ENCODE measurements around the gene ANKRD34A. TPM values are rescaled to one million over a fixed set of nuclear protein-coding genes. Genes with fewer than 3 reads are reported as not detected.

Gene ANKRD34A
- total and polyA plus RNA-seq, 2 donors (not counting 1 experiment from before 2014, with no cell fraction given) = 1.2 to 1.9 TPM

GRCh38 chr1:145980457-145980994, 16.2 kb upstream of the ANKRD34A start:
- H3K4me1 ChIP-seq (ENCODE audit: control insufficient read depth, extremely low read depth, insufficient read depth, low read length) = peaks cover 27% of the 10 kb centered on the region
- peak overlapping the region; percentile 87 for H3K27ac ChIP-seq (ENCODE audit: insufficient read depth, low read length)
- no peak overlapping the region for H3K9ac ChIP-seq (ENCODE audit: insufficient read depth, low read length)
- no peaks in the 10 kb centered on the region for H4K20me1 ChIP-seq (ENCODE audit: control insufficient read depth, extremely low read depth, insufficient read depth, low read length)
- H3K79me2 ChIP-seq (ENCODE audit: control insufficient read depth, insufficient read depth, low read length) = no peaks in the 10 kb centered on the region
- DNase-seq (ENCODE audit: low read depth in 2 of 2) = no peak
- H3K9me3 ChIP-seq (ENCODE audit: control insufficient read depth, insufficient read depth, low read depth, low read length) = no peaks in the 10 kb centered on the region
- no peak overlapping the region for H3K4me3 ChIP-seq (replicated peaks in 1 of 4; ENCODE audit: control extremely low read depth in 1 of 4, insufficient read depth in 1 of 4, low read depth in 3 of 4, low read length in 4 of 4)
- TF ChIP-seq EZH2 (IDR thresholded peaks at IDR 0.05; ENCODE audit: low read length, missing control alignments) (no peak), CTCF (conservative IDR thresholded peaks at IDR 0.05 in 1 of 2, IDR thresholded peaks at IDR 0.05 in 1 of 2; ENCODE audit: low read depth in 1 of 2, low read length in 2 of 2) (no peak)
- no peak overlapping the region for H3K4me2 ChIP-seq (ENCODE audit: extremely low read depth, insufficient read depth, low read length)
- H2AFZ ChIP-seq (ENCODE audit: low read length) = no peak overlapping the region
- no peaks in the 10 kb centered on the region for H3K36me3 ChIP-seq (ENCODE audit: control insufficient read depth, insufficient read depth, low read length)
- H3K27me3 ChIP-seq (ENCODE audit: control insufficient read depth, insufficient read depth, low read length) = no peaks in the 10 kb centered on the region

GRCh38 chr1:145979746-145980456, 15.5 kb upstream of the ANKRD34A start:
- H3K36me3 ChIP-seq (ENCODE audit: control insufficient read depth, insufficient read depth, low read length) = no peaks in the 10 kb centered on the region
- peak in 1 of 2 donors; percentile 52 for DNase-seq (ENCODE audit: low read depth in 2 of 2)
- H3K4me2 ChIP-seq (ENCODE audit: extremely low read depth, insufficient read depth, low read length) = peak overlapping the region; percentile 30
- no peak overlapping the region for H3K9ac ChIP-seq (ENCODE audit: insufficient read depth, low read length)
- H3K4me3 ChIP-seq (replicated peaks in 1 of 4; ENCODE audit: control extremely low read depth in 1 of 4, insufficient read depth in 1 of 4, low read depth in 3 of 4, low read length in 4 of 4) = peak overlapping the region in 1 of 4 experiments; percentile 28
- no peak overlapping the region for H2AFZ ChIP-seq (ENCODE audit: low read length)
- no peaks in the 10 kb centered on the region for H3K9me3 ChIP-seq (ENCODE audit: control insufficient read depth, insufficient read depth, low read depth, low read length)
- H3K27me3 ChIP-seq (ENCODE audit: control insufficient read depth, insufficient read depth, low read length) = no peaks in the 10 kb centered on the region
- H3K4me1 ChIP-seq (ENCODE audit: control insufficient read depth, extremely low read depth, insufficient read depth, low read length) = peaks cover 21% of the 10 kb centered on the region
- peak overlapping the region; percentile 87 for H3K27ac ChIP-seq (ENCODE audit: insufficient read depth, low read length)
- no peaks in the 10 kb centered on the region for H3K79me2 ChIP-seq (ENCODE audit: control insufficient read depth, insufficient read depth, low read length)
- H4K20me1 ChIP-seq (ENCODE audit: control insufficient read depth, extremely low read depth, insufficient read depth, low read length) = no peaks in the 10 kb centered on the region
- TF ChIP-seq CTCF (conservative IDR thresholded peaks at IDR 0.05 in 1 of 2, IDR thresholded peaks at IDR 0.05 in 1 of 2; ENCODE audit: low read depth in 1 of 2, low read length in 2 of 2) = no peak
- TF ChIP-seq EZH2 (IDR thresholded peaks at IDR 0.05; ENCODE audit: low read length, missing control alignments) = no peak

GRCh38 chr1:145978854-145979745, 14.7 kb upstream of the ANKRD34A start:
- H2AFZ ChIP-seq (ENCODE audit: low read length) = no peak overlapping the region
- no peaks in the 10 kb centered on the region for H3K36me3 ChIP-seq (ENCODE audit: control insufficient read depth, insufficient read depth, low read length)
- H3K79me2 ChIP-seq (ENCODE audit: control insufficient read depth, insufficient read depth, low read length) = no peaks in the 10 kb centered on the region
- peaks cover 21% of the 10 kb centered on the region for H3K4me1 ChIP-seq (ENCODE audit: control insufficient read depth, extremely low read depth, insufficient read depth, low read length)
- H4K20me1 ChIP-seq (ENCODE audit: control insufficient read depth, extremely low read depth, insufficient read depth, low read length) = no peaks in the 10 kb centered on the region
- peak overlapping the region; percentile 36 for H3K4me2 ChIP-seq (ENCODE audit: extremely low read depth, insufficient read depth, low read length)
- peak overlapping the region in 2 of 4 experiments; percentile 36 to 60 for H3K4me3 ChIP-seq (replicated peaks in 1 of 4; ENCODE audit: control extremely low read depth in 1 of 4, insufficient read depth in 1 of 4, low read depth in 3 of 4, low read length in 4 of 4)
- H3K27ac ChIP-seq (ENCODE audit: insufficient read depth, low read length) = peak overlapping the region; percentile 87
- TF ChIP-seq CTCF (conservative IDR thresholded peaks at IDR 0.05 in 1 of 2, IDR thresholded peaks at IDR 0.05 in 1 of 2; ENCODE audit: low read depth in 1 of 2, low read length in 2 of 2) (peak; percentile 29 to 41), EZH2 (IDR thresholded peaks at IDR 0.05; ENCODE audit: low read length, missing control alignments) (no peak)
- no peaks in the 10 kb centered on the region for H3K9me3 ChIP-seq (ENCODE audit: control insufficient read depth, insufficient read depth, low read depth, low read length)
- no peaks in the 10 kb centered on the region for H3K27me3 ChIP-seq (ENCODE audit: control insufficient read depth, insufficient read depth, low read length)
- H3K9ac ChIP-seq (ENCODE audit: insufficient read depth, low read length) = no peak overlapping the region
- DNase-seq (ENCODE audit: low read depth in 2 of 2) = peak; percentile 100

Data from fibroblast of lung (primary cell).